Measurements from ENCODE around the gene MAP3K21. TPM values are rescaled to one million over a fixed set of nuclear protein-coding genes. Genes with fewer than 3 reads are reported as not detected.

The MAP3K21 gene
- total RNA-seq, 1 donor from 2014 or later: 9.2 TPM

DNA sequence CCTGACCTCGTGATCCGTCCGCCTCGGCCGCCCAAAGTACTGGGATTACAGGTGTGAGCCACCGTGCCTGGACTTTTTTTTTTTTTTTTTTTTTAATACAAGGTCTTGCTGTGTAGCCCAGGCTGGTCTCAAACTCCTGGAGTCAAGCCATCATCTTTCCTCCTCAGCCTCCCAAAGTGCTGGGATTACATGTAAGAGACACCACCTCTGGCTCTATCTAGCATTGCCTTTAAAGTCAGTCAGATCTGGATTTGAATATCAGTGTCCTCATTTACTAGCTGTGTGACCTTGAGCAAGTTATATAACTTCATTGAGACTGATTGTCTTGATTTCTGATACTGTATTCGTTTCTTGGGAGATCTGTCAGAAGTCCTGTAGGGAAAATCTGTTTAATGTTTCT, 6.6 kb downstream of the MAP3K21 start:
- Histone ChIP-seq H3K4me1 (peaks cover under 1% of the 10 kb centered on the region), H3K4me3 (no peak overlapping the region), H3K9me3 (no peaks in the 10 kb centered on the region), H3K27ac (no peak overlapping the region), H3K36me3 (no peaks in the 10 kb centered on the region), H3K27me3 (ENCODE audit: low read depth) (no peaks in the 10 kb centered on the region)
- ATAC-seq (no peak), DNase-seq (no peak)
- TF ChIP-seq, protein P1, sequence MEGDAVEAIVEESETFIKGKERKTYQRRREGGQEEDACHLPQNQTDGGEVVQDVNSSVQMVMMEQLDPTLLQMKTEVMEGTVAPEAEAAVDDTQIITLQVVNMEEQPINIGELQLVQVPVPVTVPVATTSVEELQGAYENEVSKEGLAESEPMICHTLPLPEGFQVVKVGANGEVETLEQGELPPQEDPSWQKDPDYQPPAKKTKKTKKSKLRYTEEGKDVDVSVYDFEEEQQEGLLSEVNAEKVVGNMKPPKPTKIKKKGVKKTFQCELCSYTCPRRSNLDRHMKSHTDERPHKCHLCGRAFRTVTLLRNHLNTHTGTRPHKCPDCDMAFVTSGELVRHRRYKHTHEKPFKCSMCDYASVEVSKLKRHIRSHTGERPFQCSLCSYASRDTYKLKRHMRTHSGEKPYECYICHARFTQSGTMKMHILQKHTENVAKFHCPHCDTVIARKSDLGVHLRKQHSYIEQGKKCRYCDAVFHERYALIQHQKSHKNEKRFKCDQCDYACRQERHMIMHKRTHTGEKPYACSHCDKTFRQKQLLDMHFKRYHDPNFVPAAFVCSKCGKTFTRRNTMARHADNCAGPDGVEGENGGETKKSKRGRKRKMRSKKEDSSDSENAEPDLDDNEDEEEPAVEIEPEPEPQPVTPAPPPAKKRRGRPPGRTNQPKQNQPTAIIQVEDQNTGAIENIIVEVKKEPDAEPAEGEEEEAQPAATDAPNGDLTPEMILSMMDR (IDR thresholded peaks at IDR 0.05): no peak
- intact Hi-C loops (cut with DNase I): no loop called here

DNA sequence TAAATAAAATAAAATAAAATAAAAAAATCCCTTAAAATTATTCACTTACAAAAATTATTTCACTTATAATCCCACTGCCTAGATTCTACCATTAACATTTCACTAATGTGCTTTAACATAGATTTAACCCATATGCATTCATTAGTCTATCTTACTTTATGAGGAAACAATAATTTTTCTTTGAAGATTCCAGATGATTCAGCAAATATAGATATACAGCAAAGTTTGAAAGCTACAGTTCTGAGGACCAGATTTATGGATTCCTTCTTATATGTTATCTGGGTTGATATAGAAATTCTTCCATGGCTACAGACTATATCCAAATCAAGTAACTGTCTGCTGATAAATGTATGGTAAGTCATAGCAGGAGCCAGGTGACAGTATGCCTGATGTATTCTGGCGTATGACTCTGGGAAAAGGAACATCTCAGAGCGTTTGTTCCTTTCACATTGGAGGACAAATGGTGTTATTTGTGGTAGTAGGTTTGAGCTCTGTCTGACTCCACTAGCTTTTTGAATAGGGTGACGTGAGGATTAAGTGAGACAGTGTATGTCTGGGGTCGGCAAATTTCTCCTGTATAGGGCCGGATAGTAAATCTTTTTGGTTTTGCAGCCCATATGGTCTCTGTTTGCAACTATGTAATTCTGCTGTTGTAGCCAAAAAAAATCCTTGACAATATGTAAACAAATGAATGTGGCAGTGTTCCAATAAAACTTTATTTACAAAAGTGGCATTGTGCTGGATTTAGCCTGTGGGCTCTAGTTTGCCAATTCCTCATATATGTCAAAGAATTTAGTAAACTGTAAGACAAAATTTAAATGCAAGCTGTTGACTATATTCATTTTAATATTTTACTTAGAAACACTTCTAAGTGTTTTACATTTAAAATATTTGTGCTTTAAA, 9.3 kb downstream of the MAP3K21 start:
- TF ChIP-seq, protein P1 (IDR thresholded peaks at IDR 0.05): no peak
- ATAC-seq: no peak
- Histone ChIP-seq H3K4me1 (no peaks in the 10 kb centered on the region), H3K9me3 (no peaks in the 10 kb centered on the region), H3K27me3 (ENCODE audit: low read depth) (no peaks in the 10 kb centered on the region), H3K4me3 (no peak overlapping the region), H3K36me3 (no peaks in the 10 kb centered on the region), H3K27ac (no peak overlapping the region)
- intact Hi-C loops (cut with DNase I): no loop called here
- no peak for DNase-seq

DNA sequence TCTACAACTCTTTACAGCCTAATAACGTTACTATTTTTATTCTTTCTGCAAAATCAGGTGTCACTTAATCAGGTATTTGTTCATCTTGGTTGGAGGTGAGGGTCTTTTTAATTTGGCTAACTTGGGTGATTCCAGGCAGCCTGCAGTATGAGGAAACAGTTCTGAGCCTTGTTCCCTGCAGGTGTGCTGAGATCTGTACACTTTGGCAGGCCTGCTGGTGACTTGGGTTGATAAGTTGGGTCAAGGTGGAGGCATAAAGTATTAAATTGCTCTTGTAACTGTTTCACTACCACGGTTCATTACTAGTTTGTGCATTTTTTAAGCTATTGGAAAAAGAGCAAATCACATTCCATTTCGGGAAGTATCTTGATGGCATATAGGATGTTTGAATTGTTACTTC, 10.0 kb downstream of the MAP3K21 start:
- intact Hi-C loops (cut with DNase I): no loop called here
- Histone ChIP-seq H3K36me3 (no peaks in the 10 kb centered on the region), H3K27me3 (ENCODE audit: low read depth) (no peaks in the 10 kb centered on the region), H3K9me3 (no peaks in the 10 kb centered on the region), H3K4me1 (no peaks in the 10 kb centered on the region), H3K4me3 (no peak overlapping the region), H3K27ac (no peak overlapping the region)
- DNase-seq (no peak), ATAC-seq (no peak)
- TF ChIP-seq, protein P1 (IDR thresholded peaks at IDR 0.05): no peak

DNA sequence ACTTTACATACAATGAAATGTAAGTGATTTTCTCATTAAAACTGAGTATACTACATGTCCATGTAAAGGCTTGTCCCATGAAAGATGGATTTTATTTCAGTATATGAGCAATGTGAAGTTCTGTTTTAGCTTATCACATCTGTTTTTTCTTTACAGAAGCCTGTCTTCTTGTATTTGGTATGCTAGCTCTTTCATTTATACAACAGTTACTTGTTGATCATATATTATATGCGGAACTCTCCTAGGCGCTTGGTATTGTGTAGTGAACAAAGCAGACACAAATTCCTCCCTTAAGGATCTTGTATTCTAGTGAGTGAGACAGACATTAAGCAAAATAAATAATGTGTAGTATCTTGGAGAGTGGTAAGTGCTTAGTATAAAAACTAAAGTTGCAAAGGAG, 10.6 kb downstream of the MAP3K21 start:
- ATAC-seq (no peak), DNase-seq (no peak)
- Histone ChIP-seq H3K36me3 (no peaks in the 10 kb centered on the region), H3K27me3 (ENCODE audit: low read depth) (no peaks in the 10 kb centered on the region), H3K27ac (no peak overlapping the region), H3K9me3 (no peaks in the 10 kb centered on the region), H3K4me1 (no peaks in the 10 kb centered on the region), H3K4me3 (no peak overlapping the region)
- TF ChIP-seq, protein P1 (IDR thresholded peaks at IDR 0.05): no peak
- intact Hi-C loops (cut with DNase I): no loop called here

DNA sequence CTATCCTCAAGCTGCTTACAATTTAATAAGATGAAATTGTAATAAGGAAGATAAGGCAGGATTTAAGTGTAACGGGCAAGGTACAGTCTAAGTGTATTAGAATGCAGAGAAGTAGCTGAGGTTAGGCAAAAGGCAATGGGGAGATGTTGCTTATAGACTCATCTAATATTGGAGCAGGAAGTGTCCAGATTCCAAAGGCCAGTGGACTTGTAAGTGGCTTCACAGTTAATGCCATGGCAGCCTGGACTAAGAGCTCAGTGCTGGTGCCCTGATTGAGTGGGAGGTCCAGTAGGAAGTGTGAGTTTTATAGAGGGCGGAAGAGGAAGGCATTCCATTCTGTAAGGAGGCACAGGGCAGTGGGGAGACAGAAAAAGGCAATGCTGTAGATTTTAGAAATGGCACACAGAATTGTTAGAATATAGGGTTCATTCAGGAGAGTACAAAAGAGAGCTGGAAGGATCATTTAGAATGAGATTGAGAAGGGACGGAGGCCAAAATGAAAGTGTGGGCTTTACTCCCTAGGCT, 12.6 kb downstream of the MAP3K21 start:
- DNase-seq: no peak
- ATAC-seq: no peak
- Histone ChIP-seq H3K36me3 (no peaks in the 10 kb centered on the region), H3K4me1 (no peaks in the 10 kb centered on the region), H3K9me3 (no peaks in the 10 kb centered on the region), H3K27me3 (ENCODE audit: low read depth) (no peaks in the 10 kb centered on the region), H3K4me3 (no peak overlapping the region), H3K27ac (no peak overlapping the region)
- TF ChIP-seq, protein P1 (IDR thresholded peaks at IDR 0.05): no peak
- intact Hi-C loops (cut with DNase I): no loop called here

Measured in lower lobe of right lung (tissue), 2 donors.